Measurements from ENCODE around the gene UTS2B.

UTS2B gene

GRCh38 chr3:191321019-191321767 is 9.1 kb downstream of the UTS2B start:
- DNase-seq (ENCODE audit: low read depth): no peak

GRCh38 chr3:191320316-191320715 is 10.0 kb downstream of the UTS2B start:
- no peak for DNase-seq (ENCODE audit: low read depth)

GRCh38 chr3:191316876-191317603 is 13.3 kb downstream of the UTS2B start:
- DNase-seq (ENCODE audit: low read depth): no peak

- DNase-seq (ENCODE audit: low read depth): no peak
Measured at GRCh38 chr3:191314109-191314728, 16.1 kb downstream of the UTS2B start.

- no peak for DNase-seq (ENCODE audit: low read depth)
Measured at GRCh38 chr3:191313296-191313695, 17.0 kb downstream of the UTS2B start.

- DNase-seq (ENCODE audit: low read depth): no peak
Measured at GRCh38 chr3:191307341-191307740, 23.0 kb downstream of the UTS2B start.

GRCh38 chr3:191306428-191306827 is 23.9 kb downstream of the UTS2B start:
- no peak for DNase-seq (ENCODE audit: low read depth)

- no peak for DNase-seq (ENCODE audit: low read depth)
Measured at GRCh38 chr3:191303596-191303995, 26.7 kb downstream of the UTS2B start.

GRCh38 chr3:191302451-191302850 is 27.9 kb downstream of the UTS2B start:
- no peak for DNase-seq (ENCODE audit: low read depth)

GRCh38 chr3:191301782-191302411 is 28.4 kb downstream of the UTS2B start:
- DNase-seq (ENCODE audit: low read depth): no peak

GRCh38 chr3:191301017-191301416 is 29.3 kb downstream of the UTS2B start:
- DNase-seq (ENCODE audit: low read depth): no peak

GRCh38 chr3:191300422-191300821 is 29.9 kb downstream of the UTS2B start:
- no peak for DNase-seq (ENCODE audit: low read depth)

- DNase-seq (ENCODE audit: low read depth): no peak
Measured at GRCh38 chr3:191298846-191299245, 31.5 kb downstream of the UTS2B start.

- no peak for DNase-seq (ENCODE audit: low read depth)
Measured at GRCh38 chr3:191296041-191296541, 34.2 kb downstream of the UTS2B start.

- DNase-seq (ENCODE audit: low read depth): no peak
Measured at GRCh38 chr3:191294291-191294690, 36.0 kb downstream of the UTS2B start.

GRCh38 chr3:191292243-191293015 is 37.9 kb downstream of the UTS2B start:
- DNase-seq (ENCODE audit: low read depth): no peak

- no peak for DNase-seq (ENCODE audit: low read depth)
Measured at GRCh38 chr3:191290311-191291025, 39.9 kb downstream of the UTS2B start.

- no peak for DNase-seq (ENCODE audit: low read depth)
Measured at GRCh38 chr3:191283400-191283799, 46.9 kb downstream of the UTS2B start.

- DNase-seq (ENCODE audit: low read depth): no peak
Measured at GRCh38 chr3:191282251-191283185, 47.8 kb downstream of the UTS2B start.

- no peak for DNase-seq (ENCODE audit: low read depth)
Measured at GRCh38 chr3:191280882-191281281, 49.4 kb downstream of the UTS2B start.

Data from activated T-helper 9 cell treated with anti-CD3 and anti-CD28 coated beads, Interleukin-2, amount 50 U/mL, for 16 hours (primary cell).